ENCODE results near the gene HSPA9. TPM values are rescaled to one million over a fixed set of nuclear protein-coding genes. Genes with fewer than 3 reads are reported as not detected.

Gene HSPA9
- total RNA-seq, 1 experiment from 2014 or later = 424 TPM

DNA sequence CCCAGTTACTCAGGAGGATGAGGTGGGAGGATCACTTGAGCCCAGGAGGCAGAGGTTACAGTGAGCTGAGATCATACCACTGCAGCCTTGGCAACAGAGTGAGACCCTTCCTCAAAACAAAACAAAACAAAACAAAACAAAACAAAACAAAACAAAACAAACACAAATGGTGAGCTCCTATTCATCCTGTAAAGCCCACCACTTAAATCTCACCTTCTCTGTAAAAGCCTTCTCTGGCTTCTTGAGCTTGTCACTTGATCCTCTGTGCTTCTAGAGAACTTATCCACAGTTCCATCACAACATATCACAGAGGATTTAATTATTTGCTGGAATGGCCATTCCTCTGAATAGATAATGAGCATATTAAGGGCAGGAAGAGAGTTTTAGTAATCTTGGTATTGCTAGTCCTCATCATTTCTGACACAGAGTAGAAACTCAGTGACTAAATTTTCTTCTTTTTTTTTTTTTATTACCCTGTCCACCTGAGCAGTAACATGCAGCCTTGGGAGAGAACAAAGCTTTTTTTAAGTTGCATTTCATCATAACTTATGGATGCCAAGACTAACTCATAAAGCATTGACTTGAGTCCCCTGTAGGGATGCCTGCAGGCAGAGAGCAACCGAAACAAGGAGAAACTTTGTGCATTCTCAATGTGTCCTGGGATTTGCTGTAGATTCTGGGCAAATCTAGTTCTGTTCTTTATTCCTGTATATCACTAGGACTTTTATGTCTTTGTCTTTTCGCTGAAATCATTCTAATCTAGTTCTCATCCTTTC is 13.0 kb upstream of the HSPA9 start:
- CTCF ChIA-PET = no interaction called here
- in situ Hi-C loops (cut with HindIII; ENCODE audit: low pct_unique_long_range_greater_than_20kb, low sequenced_read_pairs) (no loop called here), intact Hi-C loops (cut with micrococcal nuclease; ENCODE audit: unreplicated experiment) (no loop called here)
- DNase-seq (ENCODE audit: low read depth, low spot score) (no peak), ATAC-seq (no peak)
- no TSS peak for BruUV-seq (replicated peaks)
- Histone ChIP-seq H3K4me1 (ENCODE audit: control insufficient read depth, insufficient read depth, low read length) (no peaks in the 10 kb centered on the region), H3K4me3 (ENCODE audit: low read depth in 2 of 2, low read length in 2 of 2) (no peak overlapping the region), H3K9me3 (ENCODE audit: control insufficient read depth, insufficient read depth, low read depth, low read length) (no peaks in the 10 kb centered on the region), H3K36me3 (ENCODE audit: control insufficient read depth, insufficient read depth, low read length) (no peaks in the 10 kb centered on the region), H3K27ac (ENCODE audit: low read length) (no peak overlapping the region), H3K27me3 (ENCODE audit: control insufficient read depth, insufficient read depth, low read length) (no peaks in the 10 kb centered on the region; the same call in 1 of the 2 replicates)
- POLR2A ChIA-PET = interaction anchor here (0.5 kb wide), 1 partner anchor 234 kb away, joined by 3 read pairs; no protein-coding TSS in a partner anchor
- TF ChIP-seq, protein P1, sequence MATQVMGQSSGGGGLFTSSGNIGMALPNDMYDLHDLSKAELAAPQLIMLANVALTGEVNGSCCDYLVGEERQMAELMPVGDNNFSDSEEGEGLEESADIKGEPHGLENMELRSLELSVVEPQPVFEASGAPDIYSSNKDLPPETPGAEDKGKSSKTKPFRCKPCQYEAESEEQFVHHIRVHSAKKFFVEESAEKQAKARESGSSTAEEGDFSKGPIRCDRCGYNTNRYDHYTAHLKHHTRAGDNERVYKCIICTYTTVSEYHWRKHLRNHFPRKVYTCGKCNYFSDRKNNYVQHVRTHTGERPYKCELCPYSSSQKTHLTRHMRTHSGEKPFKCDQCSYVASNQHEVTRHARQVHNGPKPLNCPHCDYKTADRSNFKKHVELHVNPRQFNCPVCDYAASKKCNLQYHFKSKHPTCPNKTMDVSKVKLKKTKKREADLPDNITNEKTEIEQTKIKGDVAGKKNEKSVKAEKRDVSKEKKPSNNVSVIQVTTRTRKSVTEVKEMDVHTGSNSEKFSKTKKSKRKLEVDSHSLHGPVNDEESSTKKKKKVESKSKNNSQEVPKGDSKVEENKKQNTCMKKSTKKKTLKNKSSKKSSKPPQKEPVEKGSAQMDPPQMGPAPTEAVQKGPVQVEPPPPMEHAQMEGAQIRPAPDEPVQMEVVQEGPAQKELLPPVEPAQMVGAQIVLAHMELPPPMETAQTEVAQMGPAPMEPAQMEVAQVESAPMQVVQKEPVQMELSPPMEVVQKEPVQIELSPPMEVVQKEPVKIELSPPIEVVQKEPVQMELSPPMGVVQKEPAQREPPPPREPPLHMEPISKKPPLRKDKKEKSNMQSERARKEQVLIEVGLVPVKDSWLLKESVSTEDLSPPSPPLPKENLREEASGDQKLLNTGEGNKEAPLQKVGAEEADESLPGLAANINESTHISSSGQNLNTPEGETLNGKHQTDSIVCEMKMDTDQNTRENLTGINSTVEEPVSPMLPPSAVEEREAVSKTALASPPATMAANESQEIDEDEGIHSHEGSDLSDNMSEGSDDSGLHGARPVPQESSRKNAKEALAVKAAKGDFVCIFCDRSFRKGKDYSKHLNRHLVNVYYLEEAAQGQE (IDR thresholded peaks at IDR 0.05; ENCODE audit: insufficient read depth in 1 of 2, low read depth in 2 of 2, low read length in 1 of 2) = no peak
- TF ChIP-seq, protein P2, sequence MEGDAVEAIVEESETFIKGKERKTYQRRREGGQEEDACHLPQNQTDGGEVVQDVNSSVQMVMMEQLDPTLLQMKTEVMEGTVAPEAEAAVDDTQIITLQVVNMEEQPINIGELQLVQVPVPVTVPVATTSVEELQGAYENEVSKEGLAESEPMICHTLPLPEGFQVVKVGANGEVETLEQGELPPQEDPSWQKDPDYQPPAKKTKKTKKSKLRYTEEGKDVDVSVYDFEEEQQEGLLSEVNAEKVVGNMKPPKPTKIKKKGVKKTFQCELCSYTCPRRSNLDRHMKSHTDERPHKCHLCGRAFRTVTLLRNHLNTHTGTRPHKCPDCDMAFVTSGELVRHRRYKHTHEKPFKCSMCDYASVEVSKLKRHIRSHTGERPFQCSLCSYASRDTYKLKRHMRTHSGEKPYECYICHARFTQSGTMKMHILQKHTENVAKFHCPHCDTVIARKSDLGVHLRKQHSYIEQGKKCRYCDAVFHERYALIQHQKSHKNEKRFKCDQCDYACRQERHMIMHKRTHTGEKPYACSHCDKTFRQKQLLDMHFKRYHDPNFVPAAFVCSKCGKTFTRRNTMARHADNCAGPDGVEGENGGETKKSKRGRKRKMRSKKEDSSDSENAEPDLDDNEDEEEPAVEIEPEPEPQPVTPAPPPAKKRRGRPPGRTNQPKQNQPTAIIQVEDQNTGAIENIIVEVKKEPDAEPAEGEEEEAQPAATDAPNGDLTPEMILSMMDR (IDR thresholded peaks at IDR 0.05) = no peak
- TF ChIP-seq POLR2AphosphoS5 (IDR thresholded peaks at IDR 0.05; ENCODE audit: low read depth, low read length) = no peak
- TF ChIP-seq SIN3A (IDR thresholded peaks at IDR 0.05; ENCODE audit: borderline replicate concordance, insufficient read depth, low read depth, low read length) = no peak
- no peak for TF ChIP-seq TCF7L2 (IDR thresholded peaks at IDR 0.05; ENCODE audit: low read depth, low read length)

GRCh38 chr5:138585157-138585556 is 10.0 kb upstream of the HSPA9 start:
- ATAC-seq (no peak), DNase-seq (ENCODE audit: low read depth, low spot score) (no peak)
- intact Hi-C loops (cut with micrococcal nuclease; ENCODE audit: unreplicated experiment) = no loop called here
- Histone ChIP-seq H3K36me3 (ENCODE audit: control insufficient read depth, insufficient read depth, low read length) (no peaks in the 10 kb centered on the region), H3K9me3 (ENCODE audit: control insufficient read depth, insufficient read depth, low read depth, low read length) (no peaks in the 10 kb centered on the region), H3K27me3 (ENCODE audit: control insufficient read depth, insufficient read depth, low read length) (no peaks in the 10 kb centered on the region; the same call in 1 of the 2 replicates), H3K4me1 (ENCODE audit: control insufficient read depth, insufficient read depth, low read length) (no peaks in the 10 kb centered on the region), H3K27ac (ENCODE audit: low read length) (no peak overlapping the region), H3K4me3 (ENCODE audit: low read depth in 2 of 2, low read length in 2 of 2) (no peak overlapping the region)
- ChIA-PET CTCF (interaction anchor here (0.5 kb wide), 1 partner anchor 457 kb away, joined by 4 read pairs; no protein-coding TSS in a partner anchor), POLR2A (interaction anchor here (0.6 to 0.7 kb wide), 2 partner anchors 10 to 30 kb away, joined by 3 to 4 read pairs; no protein-coding TSS in a partner anchor)
- TF ChIP-seq, protein P1 (IDR thresholded peaks at IDR 0.05; ENCODE audit: insufficient read depth in 1 of 2, low read depth in 2 of 2, low read length in 1 of 2) = no peak
- in situ Hi-C loops (cut with HindIII; ENCODE audit: low pct_unique_long_range_greater_than_20kb, low sequenced_read_pairs) = no loop called here
- no TSS peak for BruUV-seq (replicated peaks)
